GM23248 (cell line): ENCODE measurements around the gene ACOT7.

ENCODE experiments used
- EZH2 ChIP-seq: fragments of 200-600 bp; sonication (generic); IDR thresholded peaks from 2 replicates; pipeline ENCODE4 v1.6.1; 2018; ENCODE audit warnings: antibody characterized with exemption, mild to moderate bottlenecking; ENCODE audit not compliant: insufficient read depth, poor library complexity, severe bottlenecking
- EZH2phosphoT487 ChIP-seq: fragments of 200-600 bp; sonication (generic); IDR thresholded peaks from 2 replicates; pipeline ENCODE4 v1.6.1; 2018; ENCODE audit warnings: antibody characterized with exemption, moderate library complexity, mild to moderate bottlenecking, low read depth; ENCODE audit not compliant: insufficient read depth

DNA sequence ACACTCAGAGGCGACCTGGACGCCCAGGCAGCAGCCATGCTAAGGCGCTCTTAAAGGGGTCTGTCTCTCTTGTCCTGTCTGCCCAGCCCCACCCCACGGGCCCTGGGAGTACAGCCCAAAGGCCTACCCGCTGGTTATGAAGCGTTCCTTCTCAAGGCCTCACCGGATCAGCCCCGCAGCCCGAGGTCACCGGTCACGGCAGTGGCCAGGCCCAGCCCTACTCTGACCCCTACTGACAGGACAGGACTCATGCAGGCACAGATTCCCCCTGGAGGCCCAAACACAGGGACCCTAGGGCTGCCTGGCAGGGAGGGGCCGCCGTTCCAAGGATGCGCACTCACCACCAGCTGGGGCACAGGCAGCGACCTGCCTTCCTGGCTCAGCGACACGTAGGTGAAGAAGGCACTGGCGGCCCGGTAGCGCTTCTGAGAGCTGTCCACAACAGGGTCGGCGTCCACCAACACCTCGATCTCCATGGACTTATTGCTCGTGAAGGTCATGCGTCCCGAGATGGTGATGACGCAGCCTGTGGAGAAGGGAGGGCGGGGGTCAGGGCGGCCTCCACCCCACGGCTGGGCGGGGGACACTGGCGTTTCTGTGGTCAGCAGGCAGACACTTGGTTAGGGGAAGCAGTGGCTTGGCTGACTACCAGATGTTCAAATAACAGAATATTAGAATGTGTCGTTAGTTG lies 112.7 kb downstream of the ACOT7 start:
- TF ChIP-seq EZH2 (no peak), EZH2phosphoT487 (no peak)
